GM21367 (cell line): Measurements from ENCODE around the gene SPOPL.
"Not testable (repeated sequence)": the region's sequence is repeated elsewhere in the genome, so short reads cannot be mapped to it uniquely, and the experiment has no call there.

Experiments used
- ATAC-seq: cut with Tn5 transposase; IDR thresholded peaks from one replicate; pipeline ENCODE4 v1.9.1; 2021; ENCODE audit not compliant: unreplicated experiment

The SPOPL gene

DNA sequence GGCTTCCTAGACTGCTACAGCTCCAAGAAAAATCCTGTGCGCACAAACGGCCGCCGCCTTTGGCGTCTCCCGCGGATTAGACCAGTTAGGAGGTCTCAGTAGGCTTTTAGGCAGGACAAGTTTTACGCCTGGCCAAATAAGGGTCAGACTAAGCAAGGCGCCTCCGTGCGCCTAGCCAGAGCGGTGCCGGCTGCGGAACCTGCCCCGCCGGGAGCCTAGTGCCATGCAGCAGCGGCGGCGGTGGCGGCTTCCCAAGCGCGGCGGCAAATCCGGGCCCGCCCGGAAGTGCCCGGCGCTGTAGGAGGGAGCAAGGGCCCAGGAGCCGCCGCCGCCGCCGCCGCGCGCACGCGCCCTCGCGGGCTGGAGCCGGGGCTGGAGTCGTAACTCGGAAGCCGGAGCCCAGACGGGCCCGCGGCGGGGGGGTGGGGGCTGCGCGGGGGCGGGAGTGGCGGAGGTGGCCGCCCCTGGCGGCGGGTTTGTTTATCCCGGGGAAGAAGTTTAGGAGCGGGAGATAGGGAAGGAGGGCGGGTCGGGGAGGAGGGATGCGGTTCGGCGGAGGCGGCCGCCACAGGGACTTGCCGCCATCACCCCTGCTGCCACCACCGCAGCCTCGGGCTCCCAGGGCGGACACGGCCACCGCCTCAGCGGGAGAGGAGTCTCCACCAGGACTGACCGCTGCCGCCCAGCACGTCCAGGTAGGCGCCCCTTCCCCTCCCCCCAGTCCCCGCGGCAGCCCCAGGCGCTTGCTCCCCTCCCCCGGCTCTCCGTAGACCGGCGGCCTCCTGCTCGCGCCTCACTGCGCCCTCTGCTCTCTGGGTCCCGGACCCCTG lies at the start of gene SPOPL:
Gene SPOPL, plus strand, starts transcription at position 346 of the 830 bp plus-strand sequence. CDS start 48,447 bp downstream, outside the sequence.
- ATAC-seq: peak; percentile 57

DNA sequence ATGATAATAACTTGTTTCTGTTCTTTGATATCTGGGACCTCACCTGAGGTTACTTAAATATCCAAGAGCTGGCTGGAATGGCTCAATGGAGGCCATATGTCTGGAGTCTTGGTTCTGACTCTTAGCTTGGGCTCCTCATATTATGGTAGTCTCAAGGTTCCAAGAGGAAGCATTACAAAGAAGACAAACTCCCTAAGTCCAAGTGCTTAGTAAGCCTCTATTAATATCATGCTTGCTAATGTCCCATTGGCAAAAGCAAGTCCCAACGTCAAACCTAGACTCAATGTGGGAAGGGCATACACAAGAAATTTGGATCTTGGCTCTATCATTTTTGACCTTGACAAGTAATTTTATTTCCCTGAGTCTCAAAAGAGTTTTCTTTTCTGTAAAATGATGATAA lies 49.2 kb upstream of the SPOPL start:
- ATAC-seq: no peak

DNA sequence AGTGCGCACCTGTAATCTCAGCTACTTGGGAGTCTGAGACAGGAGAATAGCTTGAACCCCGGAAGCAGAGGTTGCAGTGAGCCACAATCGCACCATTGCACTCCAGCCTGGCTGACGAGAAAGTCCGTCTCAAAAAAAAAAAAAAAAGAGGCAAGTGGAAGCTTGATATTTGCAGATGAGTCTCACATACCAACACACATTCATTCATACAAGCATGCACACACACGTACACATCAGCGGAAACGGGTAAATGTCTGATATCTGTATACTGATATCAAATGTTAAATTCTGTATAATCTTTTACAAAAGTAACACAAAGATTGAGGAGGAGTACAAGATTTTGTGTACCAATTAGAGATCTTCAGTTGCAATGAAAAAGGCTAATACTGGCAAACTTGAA lies 47.8 kb upstream of the SPOPL start:
- no peak for ATAC-seq

DNA sequence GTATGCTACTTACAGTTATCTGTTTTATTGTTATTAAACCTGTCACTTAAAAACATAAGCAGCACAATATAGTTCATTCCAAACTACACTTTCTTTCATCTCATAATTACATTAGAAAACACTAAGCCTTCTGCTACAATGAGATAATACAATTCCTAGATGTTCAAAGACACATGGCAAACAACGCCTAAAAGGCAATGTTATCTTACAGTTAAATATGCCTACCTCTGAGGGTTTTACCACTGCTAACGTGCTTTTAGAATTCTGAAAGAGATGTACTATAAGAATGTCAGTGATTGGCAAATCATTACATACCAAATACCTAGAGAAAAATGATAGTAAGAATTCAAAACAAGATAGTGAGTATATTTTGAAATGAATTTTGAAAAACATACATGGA lies 46.8 kb upstream of the SPOPL start:
- ATAC-seq: no peak

DNA sequence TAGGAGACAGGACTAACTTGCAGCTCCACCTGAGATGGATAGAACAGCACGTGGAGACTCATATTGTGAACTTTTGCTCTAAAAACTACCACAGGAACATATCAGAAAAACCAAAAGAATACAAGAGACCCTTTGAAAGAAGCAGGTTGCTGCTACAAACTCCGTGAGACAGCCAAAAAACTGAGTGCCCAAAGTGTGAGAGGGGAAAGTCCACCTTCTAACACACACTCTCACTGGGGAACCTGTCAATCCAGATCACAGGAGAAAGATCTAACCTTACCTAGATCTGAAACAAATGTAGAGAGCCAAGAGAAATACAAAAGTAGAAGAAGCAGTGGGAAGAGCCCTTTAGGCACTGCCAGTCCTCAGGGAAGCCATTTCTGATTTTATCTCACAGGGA lies 46.3 kb upstream of the SPOPL start:
- ATAC-seq: no peak

DNA sequence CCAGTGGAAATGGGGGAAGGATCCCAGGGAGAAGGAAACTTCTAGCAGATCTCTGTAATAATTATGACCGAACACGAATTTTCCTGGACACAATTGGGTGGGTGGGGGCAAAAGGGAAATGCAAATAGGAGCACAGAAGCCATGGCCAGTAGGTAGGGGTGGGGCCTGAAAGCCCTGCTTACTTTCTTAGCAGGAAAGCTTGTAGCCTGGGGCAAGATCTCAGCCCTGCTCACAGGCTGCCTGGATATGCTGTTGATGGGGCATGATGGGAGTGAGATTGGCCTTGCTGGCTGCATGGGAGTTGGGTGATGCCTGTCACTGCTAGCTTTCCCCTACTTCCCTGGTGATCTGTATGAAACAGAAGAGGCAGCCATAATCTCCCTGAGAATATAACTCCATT lies 45.9 kb upstream of the SPOPL start:
- no peak for ATAC-seq

DNA sequence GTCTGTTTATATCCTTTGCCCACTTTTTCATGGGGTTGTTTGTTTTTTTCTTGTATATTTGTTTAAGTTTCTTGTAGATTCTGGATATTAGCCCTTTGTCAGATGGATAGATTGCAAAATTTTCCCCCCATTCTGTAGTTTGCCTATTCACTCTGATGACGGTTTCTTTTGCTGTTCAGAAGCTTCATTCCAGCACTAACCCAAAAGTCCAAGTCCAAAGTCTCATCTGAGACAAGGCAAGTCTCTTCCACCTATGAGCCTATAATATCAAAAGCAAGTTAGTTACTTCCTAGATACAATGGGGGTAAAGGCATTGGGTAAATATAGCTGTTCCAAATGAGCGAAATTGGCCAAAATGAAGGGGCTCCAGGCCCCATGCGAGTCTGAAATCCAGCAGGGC lies 38.9 kb upstream of the SPOPL start:
- not testable (repeated sequence) for ATAC-seq

DNA sequence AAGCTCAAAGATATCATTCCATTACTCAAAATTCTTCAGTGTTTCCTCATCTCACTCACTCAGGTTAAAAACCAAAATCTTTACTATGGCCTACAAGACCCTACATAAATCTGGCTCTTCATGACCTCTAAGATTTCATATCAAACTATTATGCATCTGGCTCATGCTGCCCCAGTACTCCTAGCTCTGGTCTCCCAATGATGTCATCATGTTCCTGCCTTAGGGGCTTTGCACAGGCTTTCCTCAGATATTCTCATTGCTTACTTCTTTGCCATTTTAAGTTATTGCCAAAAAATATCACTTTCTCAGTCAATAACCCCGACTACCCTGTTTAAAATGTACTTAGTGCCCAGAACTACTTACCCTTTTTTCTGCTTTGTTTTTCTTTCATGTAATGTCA lies 33.0 kb upstream of the SPOPL start:
- ATAC-seq: no peak

DNA sequence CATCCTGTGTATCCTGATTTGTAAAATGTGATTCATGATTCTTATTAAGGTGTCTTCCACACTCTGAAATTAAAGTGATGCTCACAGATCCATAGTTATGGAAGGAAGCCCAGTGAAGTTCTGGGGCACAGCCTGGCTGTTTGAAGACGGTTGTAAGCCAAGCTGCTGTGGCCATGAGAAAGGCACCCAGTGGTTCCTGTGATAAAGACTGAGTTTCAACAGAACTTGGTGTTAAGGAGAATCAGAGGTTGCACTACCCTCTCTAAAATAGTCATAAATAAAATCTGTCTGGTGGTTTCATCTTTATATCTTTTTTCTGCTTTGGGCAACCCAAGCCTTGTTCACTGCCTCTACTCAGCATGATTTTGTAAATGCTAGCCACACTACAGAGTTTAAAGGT lies 32.2 kb upstream of the SPOPL start:
- ATAC-seq: no peak

DNA sequence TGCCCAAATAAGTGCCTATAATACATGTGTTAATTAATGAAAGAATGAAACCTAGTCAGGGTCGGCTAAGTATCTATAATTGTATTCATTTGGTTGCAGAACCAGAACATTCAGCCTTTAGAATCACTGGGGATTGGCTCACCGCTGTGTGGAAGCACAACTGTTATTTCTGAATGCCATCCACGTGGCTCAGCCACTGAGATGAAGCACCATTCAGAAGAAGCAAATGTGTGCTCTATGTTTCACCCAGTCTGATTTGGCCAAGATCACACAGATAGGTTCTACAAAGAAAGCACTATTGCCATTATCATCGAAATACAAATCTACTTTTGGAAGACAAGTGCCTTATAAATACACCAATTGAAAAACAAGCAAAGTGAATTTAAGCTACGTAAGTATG lies 30.6 kb upstream of the SPOPL start:
- no peak for ATAC-seq

DNA sequence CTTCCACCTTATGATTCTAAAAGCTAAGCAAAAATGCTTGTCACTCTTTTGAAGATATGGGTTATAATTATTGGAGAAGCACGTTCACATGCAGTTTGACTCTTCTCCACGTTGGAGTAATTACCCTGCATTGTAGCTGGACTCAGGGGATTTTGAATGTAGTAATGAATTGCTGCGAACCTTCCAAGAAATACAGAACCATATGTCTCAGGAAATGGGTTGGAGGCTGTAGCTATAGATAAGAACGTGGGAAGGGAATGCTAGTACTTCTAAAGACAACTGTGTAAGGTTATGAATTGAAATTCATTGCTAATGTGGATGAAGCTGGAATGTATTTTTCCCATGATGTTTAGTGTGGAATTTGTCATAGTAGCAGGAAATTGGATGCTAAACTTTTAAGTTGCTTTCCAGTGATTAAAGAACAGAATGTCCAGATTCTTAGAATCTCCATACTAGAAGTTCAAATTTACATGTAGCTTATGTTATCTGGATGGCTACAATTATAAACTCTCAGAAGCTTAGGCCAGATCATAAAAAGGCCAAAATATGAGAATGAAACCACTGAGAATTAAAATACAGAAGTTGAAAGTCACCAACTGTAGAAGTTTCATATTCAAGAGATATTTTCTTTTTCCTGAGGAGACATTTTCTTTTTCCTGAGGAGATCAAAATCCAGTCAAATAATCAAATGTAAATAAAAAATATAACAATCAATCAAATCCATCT lies 27.3 kb upstream of the SPOPL start:
- no peak for ATAC-seq

DNA sequence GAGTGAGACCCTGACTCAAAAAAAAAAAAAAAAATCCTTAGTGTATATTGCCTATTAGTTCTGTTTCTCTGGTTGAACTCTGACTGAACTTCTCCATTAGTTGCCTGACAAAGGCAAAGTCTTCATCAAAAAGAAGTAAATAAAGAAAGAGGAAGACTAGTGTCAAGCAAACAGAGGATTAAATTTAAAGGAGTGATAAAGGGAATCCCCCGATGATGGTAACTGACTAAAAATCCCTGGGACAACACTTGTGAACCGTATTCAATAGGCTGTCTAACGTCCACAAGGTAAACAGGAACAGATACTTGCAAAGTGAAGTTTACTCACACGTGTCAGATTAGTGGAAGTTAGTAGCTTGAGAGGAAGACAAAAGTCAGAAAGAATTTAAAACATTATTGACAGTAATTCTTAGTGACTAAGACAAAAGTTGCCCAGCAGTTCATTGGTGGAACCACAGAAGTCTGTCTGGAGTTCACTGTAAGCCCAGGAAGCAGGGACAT lies 26.2 kb upstream of the SPOPL start:
- ATAC-seq: peak; percentile 92

DNA sequence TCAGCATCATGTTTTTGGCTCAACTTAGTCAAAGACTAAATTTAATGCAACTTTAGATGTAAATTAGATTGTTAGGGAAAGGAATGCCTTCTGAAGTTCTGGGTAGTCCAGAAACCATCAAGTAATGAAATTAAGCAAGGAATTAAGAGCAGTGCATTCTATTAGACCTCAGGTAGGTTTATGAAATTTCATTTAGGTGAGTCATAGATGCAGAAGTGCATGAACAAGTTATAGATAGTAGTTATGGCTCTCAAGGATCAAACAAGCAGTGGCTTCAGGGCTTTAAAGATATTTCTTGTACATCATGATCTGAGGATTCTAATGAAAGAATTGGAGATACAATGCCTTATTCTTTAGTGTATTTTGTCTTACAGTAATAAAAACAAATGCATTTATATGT lies 25.4 kb upstream of the SPOPL start:
- ATAC-seq: no peak

DNA sequence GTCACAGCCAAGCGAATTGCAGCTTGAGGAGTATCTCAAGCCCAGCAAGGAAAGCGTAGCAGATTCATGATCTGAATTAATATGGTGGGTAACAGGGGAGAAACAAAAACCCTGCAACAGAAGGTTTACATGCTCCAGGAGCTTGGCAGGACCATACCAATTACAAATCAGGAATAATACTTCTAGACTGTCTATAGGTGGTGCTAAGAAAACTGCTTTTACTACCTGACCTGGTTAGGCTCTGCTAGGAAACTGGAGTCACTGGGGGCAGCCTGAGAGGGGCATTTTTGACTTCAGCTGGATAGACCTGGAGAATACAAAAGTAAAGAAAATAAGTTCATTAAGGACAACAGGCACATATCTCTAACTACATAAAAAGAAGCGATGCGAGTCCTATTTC lies 24.6 kb upstream of the SPOPL start:
- ATAC-seq: peak; percentile 41

DNA sequence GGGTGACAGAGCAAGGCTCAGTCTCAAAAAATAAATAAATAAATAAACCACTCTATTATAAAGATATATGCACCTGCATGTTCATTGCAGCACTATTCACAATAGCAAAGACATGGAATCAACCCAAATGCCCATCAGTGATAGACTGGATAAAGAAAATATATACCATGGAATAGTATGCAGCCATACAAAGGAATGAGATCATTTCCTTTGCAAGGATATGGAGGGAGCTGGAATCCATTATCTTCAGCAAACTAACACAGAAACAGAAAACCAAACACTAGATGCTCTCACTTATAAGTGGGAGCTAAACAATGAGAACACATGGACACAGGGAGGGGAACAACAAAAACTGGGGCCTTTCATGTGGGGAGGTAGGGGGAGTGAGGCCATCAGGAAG lies 18.8 kb upstream of the SPOPL start:
- ATAC-seq: not testable (repeated sequence)

DNA sequence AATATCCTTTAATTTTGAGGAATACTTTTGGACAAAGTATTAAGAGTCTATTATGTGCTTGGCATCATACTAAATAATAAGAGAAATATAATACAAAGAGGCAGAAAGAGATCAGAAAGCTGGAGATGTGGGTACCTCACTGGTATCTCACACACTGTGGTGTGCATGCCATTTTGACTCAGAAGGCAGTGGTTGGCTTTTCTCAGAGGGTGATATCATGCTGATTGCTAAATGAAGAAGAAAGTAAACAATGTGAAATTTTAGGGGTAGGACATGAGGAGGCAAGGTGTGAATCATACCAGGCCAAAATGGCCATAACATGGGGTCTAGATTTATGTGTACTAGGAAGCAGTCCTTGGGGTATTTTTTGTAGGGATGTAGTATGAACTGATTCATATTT lies 16.6 kb upstream of the SPOPL start:
- ATAC-seq: no peak

DNA sequence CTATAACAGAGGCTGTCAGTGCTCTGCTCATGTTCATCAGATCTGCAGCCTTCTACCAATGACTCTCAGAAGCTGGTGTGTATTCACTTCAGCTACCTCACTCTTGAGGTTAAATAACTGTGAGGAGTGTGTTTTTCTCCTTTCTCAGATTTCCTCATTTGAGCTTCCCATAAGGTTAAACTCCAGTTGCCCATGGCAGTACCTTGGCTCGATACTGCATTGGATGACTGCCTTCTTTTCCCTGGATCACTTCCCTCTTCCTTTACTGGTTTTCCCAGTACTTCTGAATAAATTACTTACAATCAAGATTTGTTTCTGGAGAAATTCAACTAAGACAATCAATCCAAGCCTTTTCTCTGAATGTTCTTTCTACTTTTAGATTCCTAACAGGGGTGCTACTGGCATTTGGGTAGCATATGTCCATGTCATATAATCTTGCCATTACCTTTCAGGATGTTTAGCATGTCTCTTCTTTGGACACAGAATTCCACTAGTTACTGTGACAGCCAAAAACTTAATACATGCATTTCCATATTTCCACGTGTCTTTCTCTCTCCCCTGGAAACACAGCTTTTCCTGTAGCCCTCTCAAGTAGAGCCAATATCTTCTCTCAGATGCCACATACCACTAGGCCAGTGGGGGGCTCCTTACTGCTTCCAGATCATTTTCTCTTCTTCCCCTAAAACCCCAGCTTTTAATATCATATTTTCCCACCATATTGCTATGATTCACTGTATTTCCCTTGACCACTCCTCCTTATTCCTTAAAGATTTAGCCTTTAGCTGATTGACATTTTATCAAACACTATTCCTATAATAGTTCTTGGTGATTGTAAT lies 15.0 kb upstream of the SPOPL start:
- ATAC-seq: no peak

DNA sequence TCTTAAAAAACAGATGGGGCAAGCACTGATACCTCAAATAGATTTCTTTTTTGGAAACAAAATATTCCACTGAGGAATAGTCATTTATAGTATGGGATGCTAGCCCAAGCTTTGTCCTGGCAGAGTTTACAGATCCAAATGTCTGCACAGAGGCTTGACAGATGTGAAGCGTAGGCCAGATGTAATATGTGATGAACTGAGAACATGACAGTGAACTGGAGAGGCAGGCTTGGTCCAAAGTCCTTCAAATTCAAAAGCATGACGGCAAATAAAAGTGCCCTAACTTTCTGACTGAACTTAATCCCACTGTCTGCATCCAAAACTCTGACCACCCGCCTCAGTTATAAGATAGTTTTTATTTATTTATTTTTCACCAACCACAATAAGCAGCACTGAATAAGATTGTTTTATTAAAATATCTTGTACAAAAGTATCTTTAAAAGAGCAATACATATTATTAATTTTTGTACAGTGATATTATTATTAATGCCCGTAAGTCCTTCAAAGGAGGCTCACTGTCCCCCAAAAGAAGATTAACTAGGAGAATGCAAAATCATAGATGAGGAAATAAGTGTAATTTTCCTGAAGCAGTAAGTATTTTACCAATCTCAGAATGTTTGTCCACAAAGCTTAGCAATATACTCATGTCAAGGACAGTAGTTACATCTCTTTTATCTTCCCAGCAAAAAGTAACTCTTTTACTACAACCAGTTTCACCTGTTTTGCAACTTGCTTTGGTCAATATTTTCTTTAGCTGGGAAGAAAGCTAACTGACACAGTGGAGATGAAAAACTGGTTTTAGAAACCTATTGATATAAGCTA lies 10.7 kb upstream of the SPOPL start:
- no peak for ATAC-seq

DNA sequence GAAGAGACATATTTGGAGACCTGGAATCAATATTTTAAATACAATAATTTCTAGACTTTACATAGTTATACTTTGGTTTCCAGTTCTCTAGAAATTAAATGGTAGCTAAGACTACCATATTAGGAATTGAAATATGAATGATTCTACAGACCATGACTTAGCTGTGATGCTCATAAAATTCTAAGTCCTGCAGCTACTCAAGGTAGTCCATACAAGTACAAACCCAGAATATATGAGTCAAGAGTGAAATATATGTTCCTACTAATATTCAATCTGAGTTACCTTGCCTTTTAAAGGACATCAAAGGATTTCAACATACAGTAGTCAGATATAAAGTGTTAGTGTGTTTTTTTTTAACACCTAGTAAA lies 10.1 kb upstream of the SPOPL start:
- ATAC-seq: no peak

DNA sequence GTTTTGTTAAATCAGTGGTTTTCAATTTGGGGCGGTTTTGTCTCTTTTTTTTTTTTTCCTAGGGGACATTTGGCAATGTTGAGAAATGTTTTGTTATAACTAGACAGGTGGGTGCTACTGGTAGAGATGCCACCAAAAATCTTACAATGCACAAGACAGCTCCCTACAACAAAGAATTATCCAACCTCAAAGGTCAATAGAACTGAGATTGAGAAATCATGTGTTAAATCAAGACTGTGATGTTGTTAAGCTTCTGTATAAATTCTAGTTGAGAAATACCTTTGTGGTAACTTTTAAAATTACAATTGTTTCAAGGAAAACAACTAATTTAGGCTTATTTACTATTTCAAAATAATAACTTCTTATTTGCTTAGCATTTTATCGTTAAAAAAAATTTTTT lies 9.4 kb upstream of the SPOPL start:
- ATAC-seq: no peak

DNA sequence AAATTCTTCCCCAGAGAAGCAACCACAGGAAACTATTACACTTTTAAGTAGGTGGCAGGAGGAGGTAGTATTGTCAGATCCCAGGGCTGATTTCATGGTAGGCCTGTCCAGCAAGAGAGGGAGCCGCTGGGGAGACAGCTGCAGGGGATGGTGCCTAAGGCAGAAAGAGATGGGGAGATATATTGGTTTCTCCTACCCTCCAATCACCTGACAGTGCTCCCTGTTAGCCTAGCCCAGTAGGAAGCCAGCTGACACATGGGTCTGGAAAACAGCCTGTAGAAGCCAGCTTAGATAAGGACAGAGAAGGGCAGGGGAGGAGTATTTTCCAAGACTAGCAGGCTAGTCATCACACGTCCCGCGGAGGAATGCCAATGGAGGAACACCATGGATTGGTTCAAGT lies 8.2 kb upstream of the SPOPL start:
- ATAC-seq: no peak
